EL (cell line): Measurements from ENCODE around the gene TCF3.
A peak's percentile ranks its signal among the peaks of the same experiment; 100 is the strongest.

Experiments
- DNase-seq: peaks from one replicate; pipeline ENCODE4 v3.0.0-alpha.2; 2016

Gene TCF3

DNA sequence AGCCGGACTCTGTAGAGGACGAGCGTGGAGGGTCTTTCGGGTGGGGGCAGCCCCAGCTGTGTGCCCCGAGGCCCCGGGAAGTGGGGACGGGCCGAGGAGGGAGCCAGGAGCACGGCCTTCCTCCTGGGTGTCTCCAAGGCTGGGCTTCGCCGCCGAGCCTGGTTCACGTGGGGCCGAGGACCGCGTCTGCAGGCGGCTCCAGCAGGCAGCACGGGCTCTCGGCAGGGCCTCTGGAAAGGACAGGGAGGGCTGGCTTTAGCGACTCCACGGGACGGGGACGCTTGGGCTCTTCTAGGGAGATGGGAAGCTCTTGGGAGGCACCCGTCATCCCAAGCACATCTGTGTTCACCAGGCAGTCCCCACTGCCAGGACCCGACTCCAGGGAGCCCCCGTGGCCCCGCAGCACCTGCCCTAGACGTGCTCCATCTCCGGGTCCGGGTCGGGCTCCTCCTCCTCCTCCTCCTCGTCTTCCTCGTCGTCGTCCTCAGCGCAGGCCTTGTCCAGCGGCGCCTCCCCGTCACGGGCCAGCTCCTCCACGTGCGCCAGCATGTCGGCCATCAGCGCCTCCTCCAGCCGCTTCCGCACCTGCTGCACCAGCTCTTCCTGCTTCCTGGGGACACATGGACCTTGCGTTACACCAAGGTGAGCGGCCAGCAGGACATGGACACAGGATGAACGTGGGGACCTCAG is 74.3 kb downstream of the TCF3 start:
- no peak for DNase-seq

DNA sequence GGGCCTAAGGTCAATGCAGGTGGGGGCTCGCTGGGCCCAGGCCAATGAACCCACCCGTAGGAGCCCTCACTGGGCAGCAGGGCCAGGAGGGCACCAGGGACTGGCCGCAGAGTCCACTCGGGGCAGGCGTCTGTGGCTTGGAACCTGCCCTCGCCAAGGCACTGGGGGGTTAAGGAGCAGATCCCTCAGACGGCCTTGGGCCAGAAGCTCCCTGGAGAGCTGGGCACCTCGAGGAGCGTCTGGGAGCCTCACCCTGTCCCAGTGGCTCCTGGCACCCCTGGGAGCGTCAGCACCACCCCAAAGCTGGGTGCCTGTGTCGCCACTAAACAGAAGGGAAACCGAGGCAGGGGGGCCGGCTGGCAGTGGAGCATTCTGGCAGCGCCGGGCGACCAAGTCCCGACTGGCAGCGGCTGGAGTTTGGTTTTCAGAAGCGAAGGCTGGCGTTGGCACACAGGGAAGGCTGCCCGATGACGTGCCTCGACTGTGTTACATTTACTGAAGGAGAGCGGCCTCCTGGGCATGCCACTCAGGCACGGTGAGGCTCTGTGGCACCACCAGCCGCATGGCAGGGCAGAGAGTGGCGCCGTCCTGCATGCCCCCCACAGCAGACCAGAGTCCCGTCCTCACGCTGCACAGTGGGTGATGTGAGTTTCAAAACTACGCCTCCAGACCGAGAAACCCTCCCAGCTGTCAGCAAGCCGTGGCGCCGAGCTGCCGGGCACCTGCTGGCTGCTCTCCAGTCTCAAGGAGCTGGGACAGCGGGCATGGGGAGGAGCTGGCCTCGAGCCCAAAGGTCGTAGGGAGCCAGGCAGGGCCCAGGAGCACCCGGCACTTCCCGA is 75.1 kb downstream of the TCF3 start:
- no peak for DNase-seq

DNA sequence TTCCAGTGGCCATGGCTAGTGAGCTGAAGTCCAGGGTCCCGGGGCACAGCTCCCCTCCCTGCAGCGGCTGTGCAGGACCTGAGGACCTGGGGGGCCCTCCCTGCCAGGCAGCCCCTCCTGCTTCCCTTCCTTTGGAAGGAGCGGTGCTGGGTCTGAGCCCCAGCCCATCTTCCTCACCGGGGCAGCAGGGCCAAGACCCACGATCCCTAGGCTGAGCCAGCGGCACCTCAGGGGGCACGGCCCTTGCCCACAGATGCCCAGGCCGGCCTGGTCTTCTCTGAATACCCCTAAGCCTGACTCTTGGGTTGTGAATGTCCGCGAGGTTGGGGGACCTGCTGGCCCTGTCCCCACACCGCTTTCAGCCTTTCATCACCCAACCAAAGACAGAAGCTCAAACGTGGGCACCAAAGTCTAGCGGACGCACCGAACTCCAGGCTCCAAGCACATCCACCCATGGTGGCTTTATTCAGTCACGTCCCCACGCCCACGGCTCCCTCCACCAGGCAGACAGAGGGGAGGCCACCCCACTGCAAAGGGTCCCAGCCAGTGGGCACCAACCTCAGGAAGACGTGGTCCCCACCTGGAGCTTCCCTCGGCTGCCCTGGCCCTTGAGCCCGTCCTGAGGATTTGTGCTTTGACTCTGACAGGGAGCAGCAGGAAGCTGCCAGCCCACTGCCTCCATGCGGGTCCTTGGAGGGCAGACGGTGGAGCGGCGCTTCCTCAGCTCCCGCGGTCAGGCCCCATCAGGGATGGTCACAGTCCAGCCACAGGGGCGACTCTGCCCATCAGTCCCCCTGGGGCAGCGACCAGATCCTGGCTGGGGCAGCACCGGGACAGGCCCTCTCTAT is 75.9 kb downstream of the TCF3 start:
- no peak for DNase-seq

DNA sequence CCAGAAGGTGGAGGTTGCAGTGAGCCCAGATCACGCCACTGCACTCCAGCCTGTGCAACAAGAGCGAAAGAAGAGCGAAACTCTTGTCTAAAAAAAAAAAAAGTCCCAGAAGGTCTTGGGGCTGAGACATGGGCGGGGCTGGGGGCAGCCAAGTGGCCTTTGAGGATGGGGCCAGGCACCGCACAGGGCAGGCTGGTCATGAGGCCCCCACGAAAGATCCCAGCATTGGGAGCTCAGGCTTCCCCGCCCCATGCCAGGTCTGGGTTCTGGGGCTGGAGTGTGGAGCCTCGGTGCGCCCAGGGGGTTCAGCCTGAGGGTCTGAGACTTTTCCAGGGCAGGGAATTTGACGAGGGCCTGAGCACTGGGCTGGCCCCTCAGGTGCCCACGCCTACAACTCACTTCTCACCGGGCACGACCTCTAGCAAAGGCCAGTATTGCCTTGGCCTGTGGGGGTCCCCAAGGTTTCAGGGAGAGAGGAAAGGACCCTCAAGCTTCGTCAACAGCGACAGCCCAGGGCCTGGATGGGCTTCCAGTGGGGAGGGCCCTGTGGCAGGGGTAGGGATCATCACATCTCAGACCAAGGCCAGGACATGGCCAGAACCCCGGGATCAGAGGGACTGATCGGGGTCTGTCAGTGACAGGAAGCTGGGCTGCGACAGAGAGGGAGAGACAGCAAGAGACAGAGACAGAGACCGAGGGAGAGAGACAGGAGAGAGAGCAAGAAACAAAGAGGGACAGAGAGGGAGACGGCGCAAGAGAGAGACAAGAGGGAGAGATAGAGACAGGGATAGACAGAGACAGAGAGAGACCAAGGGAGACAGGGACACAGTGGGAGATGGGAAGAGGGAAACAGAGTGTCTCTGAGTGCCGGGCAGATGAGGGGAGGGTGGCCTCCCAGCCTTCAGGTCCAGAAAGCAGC is 76.8 kb downstream of the TCF3 start:
- no peak for DNase-seq

DNA sequence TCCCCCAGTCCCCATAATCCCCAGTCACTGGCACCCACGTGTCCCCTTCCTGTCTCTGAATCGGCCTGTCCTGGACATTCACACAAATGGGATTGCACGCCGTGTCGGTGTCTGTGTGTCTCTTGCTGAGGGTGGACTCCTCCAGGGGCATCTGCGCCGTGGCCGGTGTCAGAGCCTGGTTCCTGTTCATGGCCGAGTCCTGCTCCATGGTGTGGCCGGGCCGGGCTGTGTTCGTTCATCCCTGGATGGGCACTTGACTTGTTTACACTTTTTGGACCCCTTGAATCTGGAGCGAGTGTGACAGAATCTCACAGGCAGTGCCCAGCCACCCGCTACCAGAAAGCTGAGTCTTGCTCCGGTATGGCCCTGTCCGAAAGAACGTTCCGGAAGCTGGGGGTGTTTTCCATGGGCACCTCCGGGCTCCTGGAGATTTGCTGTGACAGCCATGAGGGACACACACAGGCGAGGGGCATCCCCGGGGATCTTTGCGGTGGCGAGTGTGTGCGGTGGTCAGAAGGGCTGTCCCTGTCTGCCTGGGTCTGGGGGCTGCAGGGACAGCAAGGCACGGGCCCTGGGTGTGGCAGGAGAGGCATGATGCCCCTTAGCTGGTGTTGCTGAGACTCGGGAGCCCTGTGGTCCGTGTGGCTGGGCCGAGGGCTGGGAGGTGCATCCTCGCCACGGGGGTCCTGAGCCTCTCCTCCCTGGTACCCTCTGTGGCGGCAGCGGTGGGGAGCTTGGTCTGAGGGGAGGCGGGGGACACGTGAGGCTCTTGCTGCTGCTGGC is 77.9 kb downstream of the TCF3 start:
- no peak for DNase-seq

DNA sequence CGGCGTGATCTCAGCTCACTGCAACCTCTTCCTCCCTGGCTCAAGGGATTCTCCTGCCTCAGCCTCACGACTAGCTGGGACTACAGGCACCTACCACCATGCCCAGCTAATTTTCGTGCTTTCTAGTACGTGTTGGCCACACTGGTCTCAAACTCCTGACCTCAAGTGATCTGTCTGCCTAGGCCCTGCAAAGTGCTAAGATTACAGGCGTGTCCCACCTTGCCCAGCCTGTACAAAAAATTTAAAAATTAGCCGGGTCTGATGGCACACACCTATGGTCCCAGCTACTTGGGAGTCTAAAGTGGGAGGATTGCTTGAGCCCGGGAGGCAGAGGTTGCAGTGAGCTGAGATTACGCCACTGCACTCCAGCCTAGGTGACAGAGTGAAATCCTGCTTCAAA is 79.6 kb downstream of the TCF3 start:
- DNase-seq: no peak

DNA sequence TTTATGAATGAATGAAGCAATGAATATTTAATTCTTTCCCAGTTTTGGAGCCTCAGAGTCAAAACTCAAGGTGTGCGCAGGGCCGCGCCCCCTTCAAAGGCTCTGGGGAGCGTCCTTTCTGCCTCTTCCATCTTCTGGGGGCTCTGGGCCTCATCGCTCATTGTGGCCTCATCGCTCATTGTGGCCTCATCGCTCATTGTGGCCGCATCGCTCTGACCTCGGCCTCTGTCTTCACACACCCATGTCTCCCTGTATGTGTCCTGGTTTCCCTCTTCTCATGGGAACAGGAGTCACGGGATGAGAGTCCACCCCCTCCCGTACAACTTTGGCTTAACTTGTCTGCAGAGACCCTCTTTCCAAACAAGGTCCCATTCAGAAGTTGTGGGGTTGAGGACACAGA is 81.1 kb downstream of the TCF3 start:
- no peak for DNase-seq

DNA sequence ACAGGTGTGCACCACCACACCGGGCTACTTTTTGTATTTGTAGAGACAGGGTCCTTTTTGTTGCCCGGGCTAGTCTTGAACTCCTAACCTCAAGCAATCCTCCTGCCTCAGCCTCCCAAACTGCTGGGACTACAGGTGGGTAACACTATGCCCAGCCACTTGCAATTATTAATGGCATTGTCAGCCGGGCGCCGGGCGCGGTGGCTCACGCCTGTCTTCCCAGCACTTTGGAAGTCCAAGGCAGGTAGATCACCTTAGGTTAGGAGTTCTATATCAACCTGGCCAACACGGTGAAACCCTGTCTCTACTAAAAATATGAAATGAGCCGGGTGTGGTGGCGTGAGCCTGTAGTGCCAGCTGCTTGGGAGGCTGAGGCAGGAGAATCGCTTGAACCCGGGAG is 81.6 kb downstream of the TCF3 start:
- no peak for DNase-seq

DNA sequence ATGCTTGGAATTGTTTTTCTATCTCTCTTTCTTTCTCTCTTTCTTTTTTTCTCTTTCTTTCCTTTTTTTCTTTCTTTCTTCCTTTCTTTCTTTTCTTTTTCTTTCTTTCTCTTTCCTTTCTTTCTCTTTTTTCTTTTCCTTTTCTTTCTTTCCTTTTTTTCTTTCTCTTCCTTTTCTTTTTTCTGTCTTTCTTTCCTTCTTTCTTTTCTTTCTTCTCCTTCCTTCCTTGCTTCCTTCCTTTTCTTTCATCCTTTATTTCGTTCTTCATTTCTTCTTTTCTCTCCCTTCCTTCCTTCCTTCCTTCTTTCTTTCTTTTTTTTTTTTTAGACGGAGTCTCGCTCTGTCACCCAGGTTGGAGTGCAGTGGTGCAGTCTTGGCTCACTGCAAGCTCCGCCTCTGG is 82.4 kb downstream of the TCF3 start:
- no peak for DNase-seq

DNA sequence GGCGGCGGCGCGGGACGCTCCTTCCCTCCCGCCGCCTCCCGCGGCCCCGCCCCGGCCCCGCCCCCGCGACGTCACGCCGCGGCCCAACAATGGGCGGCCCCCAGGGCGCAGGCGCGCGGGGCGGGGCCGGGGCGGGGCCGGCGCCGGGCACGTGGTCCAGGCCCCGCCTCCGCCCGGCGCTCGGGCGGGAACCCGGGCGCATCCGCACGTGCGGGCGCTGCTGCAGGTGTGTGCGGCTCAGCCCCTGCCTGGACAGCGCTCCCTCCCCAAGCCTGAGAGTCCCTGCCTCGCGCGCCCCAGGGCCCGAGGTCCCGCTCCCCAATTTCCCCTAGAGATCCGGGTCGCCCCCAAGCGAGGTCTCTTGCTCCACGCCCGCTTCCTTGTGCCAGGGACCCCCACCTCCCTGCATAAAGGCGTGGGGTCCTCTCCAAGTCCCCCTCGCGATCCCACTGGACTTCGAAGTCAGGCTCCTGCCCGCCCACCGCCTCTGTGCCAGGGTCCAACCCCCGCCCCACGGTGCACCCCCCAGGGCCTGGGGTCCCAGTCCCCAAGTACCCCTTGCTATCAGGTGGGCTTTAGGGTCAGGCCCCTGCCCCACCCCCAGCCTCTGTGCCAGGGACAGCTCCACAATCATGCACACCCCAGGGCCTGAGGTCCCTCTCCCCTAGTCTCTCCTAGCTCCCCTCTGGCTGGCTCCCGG is 83.9 kb downstream of the TCF3 start, which contains the start of gene MEX3D:
MEX3D (minus strand) TSS at position 6 of the 700 bp plus-strand sequence. CDS start 267 bp downstream, outside the sequence.
- peak; percentile 75 for DNase-seq

DNA sequence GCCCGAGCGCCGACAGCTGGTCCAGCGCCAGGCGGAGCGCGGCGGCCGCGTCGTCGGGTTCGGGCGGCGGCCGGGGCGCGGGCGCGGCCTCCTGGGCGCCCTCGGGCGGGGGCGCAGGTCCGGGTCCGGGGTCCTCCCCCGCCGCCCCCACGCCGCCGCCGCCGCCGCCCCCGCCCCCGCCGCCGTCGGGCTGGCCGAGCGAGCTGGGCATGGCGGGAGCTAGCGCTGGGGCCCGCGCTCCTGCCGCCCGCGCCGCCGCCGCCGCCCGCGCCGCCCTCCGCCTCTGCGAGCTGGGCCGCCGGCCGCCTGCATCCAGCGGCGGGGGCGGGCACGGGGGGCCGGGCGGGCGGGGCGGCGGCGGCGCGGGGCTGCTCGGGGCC is 84.6 kb downstream of the TCF3 start:
- no peak for DNase-seq

DNA sequence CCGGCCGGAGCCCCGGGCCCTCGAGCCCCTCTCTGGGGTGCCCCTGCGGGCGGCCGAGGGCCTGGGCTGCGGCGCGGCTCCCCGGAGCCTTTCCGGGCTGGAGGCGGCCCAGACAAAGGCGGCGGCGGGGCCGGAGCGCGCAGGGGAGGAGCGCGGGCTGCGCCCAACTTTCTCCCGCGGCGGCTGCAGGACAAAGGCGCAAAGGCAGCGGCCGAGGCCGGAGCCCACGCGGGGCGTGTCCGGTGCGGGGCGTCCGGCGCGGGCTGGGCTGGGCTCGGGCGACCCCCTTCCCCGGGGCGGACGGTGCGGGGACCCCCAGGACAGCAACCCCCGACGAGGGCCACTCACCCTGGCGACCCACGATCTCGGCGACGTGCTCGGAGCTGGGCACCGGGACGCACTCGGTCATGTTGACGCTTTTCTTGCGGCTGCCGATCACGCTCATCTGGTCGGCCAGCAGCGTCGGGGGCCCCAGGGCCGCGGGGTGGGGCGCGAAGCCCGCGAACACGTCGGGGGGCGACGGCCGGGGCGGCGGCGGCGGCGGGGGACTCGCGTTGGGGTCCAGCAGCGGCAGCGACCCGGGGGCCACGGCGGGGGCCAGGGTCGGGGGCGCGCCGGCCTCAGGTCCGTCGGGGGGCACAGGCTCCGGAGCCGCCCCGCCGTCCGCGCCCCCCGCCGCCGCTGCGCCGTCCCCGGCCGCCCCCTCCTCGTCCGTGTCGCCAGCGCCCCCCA is 85.1 kb downstream of the TCF3 start:
- DNase-seq: no peak

DNA sequence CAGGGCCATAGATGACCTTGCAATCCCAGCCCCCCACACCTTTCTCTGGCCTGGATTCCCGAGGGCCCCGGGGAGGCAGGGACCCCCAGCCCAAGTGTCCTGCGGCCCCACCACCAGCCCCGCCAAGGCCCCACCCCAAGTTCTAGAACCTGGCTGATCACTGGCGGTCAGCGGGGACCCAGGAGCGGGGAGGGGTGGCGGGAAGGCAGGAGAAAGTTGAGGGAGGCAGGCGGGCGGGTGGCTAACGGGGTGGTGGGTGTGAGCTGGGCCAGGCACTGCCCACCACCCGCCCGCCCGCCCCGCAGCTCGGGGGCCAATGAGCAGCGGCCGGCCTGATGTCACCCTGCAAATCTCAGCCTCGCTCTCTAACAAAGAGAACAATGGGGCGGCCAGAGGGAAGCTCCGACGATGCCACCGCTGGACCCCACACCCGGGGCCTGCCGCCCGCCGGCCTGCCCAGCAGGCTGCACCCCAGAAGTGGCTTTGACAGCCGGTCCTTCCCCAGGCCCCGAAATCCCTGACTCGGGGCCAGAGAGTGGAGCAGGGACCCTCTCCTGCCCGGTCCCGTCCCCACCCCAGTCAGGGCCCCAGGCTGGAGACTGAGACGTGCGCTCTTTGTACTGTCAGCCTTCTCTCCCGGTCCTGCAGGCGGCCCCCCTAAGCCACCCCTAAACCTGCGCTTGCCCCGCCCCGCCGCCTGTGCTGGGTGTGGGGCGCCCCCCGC is 85.9 kb downstream of the TCF3 start:
- peak; percentile 86 for DNase-seq

DNA sequence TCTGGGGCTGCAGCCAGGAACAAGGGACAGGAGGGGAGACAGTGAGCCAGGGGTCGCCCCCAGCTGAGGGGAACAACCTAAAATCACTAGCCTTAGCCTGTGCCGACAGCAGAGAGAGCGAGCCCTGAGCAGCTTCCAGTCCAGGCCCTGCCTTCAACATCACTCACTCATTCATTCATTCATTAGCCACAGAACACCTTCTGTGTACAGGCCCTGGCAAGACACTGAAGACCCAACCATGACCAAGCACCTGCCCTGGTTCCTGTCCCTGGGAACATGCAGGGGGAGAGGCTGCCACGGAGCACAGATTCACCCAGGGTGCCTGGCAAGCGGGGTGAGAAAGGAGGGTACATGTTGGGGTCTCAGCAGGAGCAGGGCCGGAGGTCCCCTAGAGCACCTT is 89.2 kb downstream of the TCF3 start:
- no peak for DNase-seq

DNA sequence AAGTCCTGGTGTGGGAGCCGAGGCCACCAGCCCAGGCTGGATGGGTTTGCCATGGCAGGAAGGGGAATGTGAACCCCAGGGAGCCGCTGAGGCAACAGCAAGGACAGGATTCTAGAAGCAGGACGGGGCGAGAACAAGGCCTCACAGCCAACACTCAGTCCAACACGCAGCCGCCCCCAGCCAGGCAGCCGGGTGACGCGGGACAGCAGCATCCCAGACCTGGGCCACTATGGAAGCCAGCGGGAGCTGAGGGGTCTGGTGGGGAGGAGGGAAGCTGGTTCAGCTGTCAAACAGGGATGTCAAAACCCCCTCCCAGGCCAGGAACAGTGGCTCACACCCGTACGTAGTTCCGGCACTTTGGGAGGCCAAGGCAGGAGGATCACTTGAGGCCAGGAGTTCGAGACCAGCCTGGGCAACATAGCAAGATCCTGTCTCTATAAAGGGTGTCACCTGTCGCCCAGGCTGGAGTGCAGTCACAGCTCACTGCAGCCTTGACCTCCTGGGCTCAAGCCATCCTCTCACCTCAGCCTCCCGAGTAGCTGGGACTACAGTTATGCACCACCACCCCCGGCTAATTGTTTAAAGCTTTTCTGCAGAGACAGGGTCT is 91.1 kb downstream of the TCF3 start:
- no peak for DNase-seq

DNA sequence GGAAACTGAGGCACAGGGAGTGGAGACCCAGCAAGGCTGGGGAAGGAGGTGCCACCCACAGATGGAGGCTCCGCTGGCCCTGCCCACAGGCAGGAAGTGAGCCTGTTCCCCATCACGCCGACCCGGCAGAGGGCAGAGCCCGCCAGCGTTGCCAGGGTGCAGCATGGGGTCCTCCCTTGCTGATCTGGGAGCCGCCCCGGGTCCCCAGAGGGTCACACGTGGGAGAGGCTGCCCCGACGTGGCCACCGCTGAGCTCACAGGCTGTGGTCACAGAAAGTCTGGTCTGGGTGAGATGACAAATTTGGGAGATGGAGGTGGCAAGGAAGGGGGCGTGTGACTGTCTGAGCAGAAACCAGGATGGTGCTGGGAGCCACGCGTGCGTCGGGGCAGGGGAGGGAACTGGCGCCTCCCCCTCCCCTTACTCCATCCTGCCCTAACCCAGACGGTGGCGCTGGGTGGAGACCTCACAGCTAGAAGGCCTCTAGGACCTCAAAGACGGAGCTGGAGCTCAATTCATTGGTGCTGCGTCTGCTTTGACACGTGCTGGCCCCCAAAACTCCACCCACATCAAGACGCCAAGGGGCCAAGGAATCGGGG is 92.0 kb downstream of the TCF3 start:
- no peak for DNase-seq
